SK-N-SH treated with all-trans-retinoic acid at 6 μM for 48 hours (cell line): Measurements from ENCODE around the gene NAA50.
A peak's percentile ranks its signal among the peaks of the same experiment; 100 is the strongest.

Experiments used
- ATAC-seq: fragments of 200-7000 bp; cut with Tn5 transposase; 3 replicates; pipeline ENCODE4 v1.9.1; 2020; ENCODE audit warnings: mild to moderate bottlenecking, moderate library complexity
- BACH2 ChIP-seq: fragments of 250-450 bp; sonication (Bioruptor Pico); IDR thresholded peaks from 2 replicates; pipeline ENCODE4 v1.9.0; 2021; ENCODE audit warnings: mild to moderate bottlenecking, borderline replicate concordance
- CREB5 ChIP-seq: fragments of 250-450 bp; sonication (Bioruptor Pico); IDR thresholded peaks from 2 replicates; pipeline ENCODE4 v1.5.1; 2020; ENCODE audit warnings: low read depth, mild to moderate bottlenecking, moderate library complexity
- CSDC2 ChIP-seq: fragments of 250-450 bp; sonication (Bioruptor Pico); IDR thresholded peaks from 2 replicates; pipeline ENCODE4 v1.5.0; 2020; ENCODE audit warnings: mild to moderate bottlenecking, moderate library complexity
- CSRNP3 ChIP-seq: fragments of 250-450 bp; sonication (Bioruptor Pico); IDR thresholded peaks from 2 replicates; pipeline ENCODE4 v1.5.1; 2021; ENCODE audit warnings: mild to moderate bottlenecking, moderate library complexity
- ESRRG ChIP-seq: fragments of 250-450 bp; sonication (Bioruptor Pico); IDR thresholded peaks from 2 replicates; pipeline ENCODE4 v1.6.1; 2021; ENCODE audit warnings: mild to moderate bottlenecking
- GLIS3 ChIP-seq: fragments of 250-450 bp; sonication (Bioruptor Pico); IDR thresholded peaks from 2 replicates; pipeline ENCODE4 v1.5.0; 2020; ENCODE audit warnings: mild to moderate bottlenecking, moderate library complexity
- ISL1 ChIP-seq: fragments of 250-450 bp; sonication (Bioruptor Pico); IDR thresholded peaks from 2 replicates; pipeline ENCODE4 v2.1.2; 2022; ENCODE audit warnings: mild to moderate bottlenecking, moderate library complexity
- OSR1 ChIP-seq: fragments of 250-450 bp; sonication (Bioruptor Pico); IDR thresholded peaks from 2 replicates; pipeline ENCODE4 v1.8.0; 2022; ENCODE audit warnings: moderate library complexity, mild to moderate bottlenecking, inconsistent platforms
- PATZ1 ChIP-seq: fragments of 250-450 bp; sonication (Bioruptor Pico); IDR thresholded peaks from 2 replicates; pipeline ENCODE4 v1.8.0; 2020; ENCODE audit warnings: mild to moderate bottlenecking, moderate library complexity, borderline replicate concordance
- PPARA ChIP-seq: fragments of 250-450 bp; sonication (Bioruptor Pico); IDR thresholded peaks from 2 replicates; pipeline ENCODE4 v1.5.0; 2020; ENCODE audit warnings: mild to moderate bottlenecking, borderline replicate concordance
- RARB ChIP-seq: fragments of 250-450 bp; sonication (Bioruptor Pico); IDR thresholded peaks from 2 replicates; pipeline ENCODE4 v1.8.0; 2021; ENCODE audit warnings: mild to moderate bottlenecking, moderate library complexity
- SNAI2 ChIP-seq: fragments of 250-450 bp; sonication (Bioruptor Pico); IDR thresholded peaks from 2 replicates; pipeline ENCODE4 v1.5.0; 2020; ENCODE audit warnings: mild to moderate bottlenecking, moderate library complexity
- TCF4 ChIP-seq: fragments of 250-450 bp; sonication (Bioruptor Pico); IDR thresholded peaks from 2 replicates; pipeline ENCODE4 v1.8.0; 2021; ENCODE audit warnings: mild to moderate bottlenecking, moderate library complexity, borderline replicate concordance
- TOX ChIP-seq: fragments of 250-450 bp; sonication (Bioruptor Pico); IDR thresholded peaks from 2 replicates; pipeline ENCODE4 v1.8.0; 2021; ENCODE audit warnings: mild to moderate bottlenecking, moderate library complexity, borderline replicate concordance
- TSHZ2 ChIP-seq: fragments of 250-450 bp; sonication (Bioruptor Pico); IDR thresholded peaks from 2 replicates; pipeline ENCODE4 v1.5.0; 2020; ENCODE audit warnings: mild to moderate bottlenecking, moderate library complexity
- ZC3H10 ChIP-seq: fragments of 250-450 bp; sonication (Bioruptor Pico); IDR thresholded peaks from 2 replicates; pipeline ENCODE4 v1.5.1; 2021; ENCODE audit warnings: mild to moderate bottlenecking, moderate library complexity
- ZFP3 ChIP-seq: fragments of 250-450 bp; sonication (Bioruptor Pico); IDR thresholded peaks from 2 replicates; pipeline ENCODE4 v1.5.0; 2020; ENCODE audit warnings: mild to moderate bottlenecking, moderate library complexity
- ZFP30 ChIP-seq: fragments of 450-650 bp; formaldehyde crosslinking; IDR thresholded peaks from 2 replicates; pipeline ENCODE4 v1.5.0; 2022; ENCODE audit warnings: mild to moderate bottlenecking, moderate library complexity
- ZNF565 ChIP-seq: fragments of 450-650 bp; formaldehyde crosslinking; conservative IDR thresholded peaks from 2 replicates; pipeline ENCODE4 v1.5.0; 2020; ENCODE audit warnings: low read depth, mild to moderate bottlenecking, moderate library complexity
- ZNF8 ChIP-seq: fragments of 450-650 bp; formaldehyde crosslinking; IDR thresholded peaks from 2 replicates; pipeline ENCODE4 v1.5.0; 2020; ENCODE audit warnings: mild to moderate bottlenecking, moderate library complexity

The NAA50 gene

GRCh38 chr3:113741086-113741485 lies 5.0 kb downstream of the NAA50 start:
- no peak for ATAC-seq
- TF ChIP-seq ZC3H10 (CRISPR knock-in tag) (no peak), CREB5 (CRISPR knock-in tag) (no peak), BACH2 (CRISPR knock-in tag) (no peak), ESRRG (CRISPR knock-in tag) (no peak), CSRNP3 (no peak), GLIS3 (CRISPR knock-in tag) (no peak), SNAI2 (CRISPR knock-in tag) (no peak), PATZ1 (CRISPR knock-in tag) (no peak), ZNF565 (no peak)

GRCh38 chr3:113736548-113737089 lies 9.4 kb downstream of the NAA50 start:
- no peak for TF ChIP-seq RARB (CRISPR knock-in tag)
- no peak for TF ChIP-seq CSDC2
- no peak for TF ChIP-seq ZFP3 (CRISPR knock-in tag)
- no peak for TF ChIP-seq CREB5 (CRISPR knock-in tag)
- no peak for TF ChIP-seq ESRRG (CRISPR knock-in tag)
- TF ChIP-seq PPARA, result no peak
- TF ChIP-seq ZNF565, result no peak
- no peak for TF ChIP-seq TOX (CRISPR knock-in tag)
- no peak for TF ChIP-seq TSHZ2 (CRISPR knock-in tag)
- ATAC-seq, result peak; percentile 85

GRCh38 chr3:113731694-113732093 lies 14.4 kb downstream of the NAA50 start:
- no peak for ATAC-seq
- no peak for TF ChIP-seq TCF4 (CRISPR knock-in tag)
- TF ChIP-seq GLIS3 (CRISPR knock-in tag), result no peak
- no peak for TF ChIP-seq SNAI2 (CRISPR knock-in tag)
- no peak for TF ChIP-seq ISL1 (CRISPR knock-in tag)

GRCh38 chr3:113730550-113730949 lies 15.5 kb downstream of the NAA50 start:
- ATAC-seq, result no peak
- TF ChIP-seq ZFP30 (CRISPR knock-in tag) (no peak), ISL1 (CRISPR knock-in tag) (no peak), ZFP3 (CRISPR knock-in tag) (no peak), ZNF8 (CRISPR knock-in tag) (no peak), RARB (CRISPR knock-in tag) (no peak), OSR1 (CRISPR knock-in tag) (no peak), ESRRG (CRISPR knock-in tag) (no peak), PPARA (no peak)
- TF ChIP-seq, all 23 proteins: peak for 0
